ENCODE data around the gene PTCSC3. TPM values are rescaled to one million over a fixed set of nuclear protein-coding genes. Genes with fewer than 3 reads are reported as not detected.

The PTCSC3 gene
- total RNA-seq, 1 experiment from 2014 or later: not detected

DNA sequence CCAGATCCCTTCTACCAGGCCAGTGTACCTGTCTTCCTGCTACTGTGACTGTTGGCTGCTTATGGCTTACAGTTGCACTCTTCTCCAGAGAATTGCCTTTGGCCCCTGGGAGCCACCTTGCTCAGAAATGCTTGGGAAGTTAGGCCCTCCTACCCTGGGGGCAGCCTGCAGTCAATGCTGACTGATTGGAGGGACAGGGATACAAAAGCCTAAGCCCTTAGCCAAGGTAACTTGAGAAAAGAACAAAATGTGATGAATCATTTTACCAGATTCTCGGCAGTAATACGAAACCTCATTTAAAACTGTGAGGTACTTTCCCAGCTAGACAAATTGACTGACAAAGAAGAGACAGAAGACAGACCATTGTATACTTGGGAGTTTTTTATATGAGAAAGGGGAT, 47.3 kb downstream of the PTCSC3 start:
- Mint-ChIP-seq H3K9me3 (ENCODE audit: unreplicated experiment) (no peaks in the 10 kb centered on the region), H3K27me3 (ENCODE audit: insufficient read depth, unreplicated experiment) (peaks cover 13% of the 10 kb centered on the region), H3K4me1 (ENCODE audit: low read depth, unreplicated experiment) (no peaks in the 10 kb centered on the region), H3K36me3 (ENCODE audit: insufficient read depth, unreplicated experiment) (no peaks in the 10 kb centered on the region), H3K4me3 (ENCODE audit: unreplicated experiment) (no peak overlapping the region), H3K27ac (ENCODE audit: unreplicated experiment) (no peak overlapping the region)
- POLR2A ChIA-PET: no interaction called here
- DNase-seq: peak in 1 of 2 experiments; percentile 31
- intact Hi-C loops (cut with micrococcal nuclease; ENCODE audit: unreplicated experiment): no loop called here
- H3K27me3 ChIP-seq (replicated peaks; ENCODE audit: control insufficient read depth, insufficient read depth, low read length): no peaks in the 10 kb centered on the region
- CTCF ChIA-PET: no interaction called here
- no peaks in the 10 kb centered on the region for H3K36me3 ChIP-seq (ENCODE audit: control insufficient read depth, insufficient read depth, low read length)
- H3K9me3 ChIP-seq: no peaks in the 10 kb centered on the region
- H3K4me1 ChIP-seq: no peaks in the 10 kb centered on the region
- no TSS peak for BruUV-seq (replicated peaks)
- TF ChIP-seq CTCF (IDR thresholded peaks at IDR 0.05; ENCODE audit: insufficient read depth in 1 of 2, low read depth in 1 of 2, low read length in 1 of 2, severe bottlenecking in 1 of 2, unreplicated experiment in 1 of 2): no peak
- H3K4me3 ChIP-seq (ENCODE audit: low read depth, low read length): no peak overlapping the region

GRCh38 chr14:36113341-36113740, 63.2 kb downstream of the PTCSC3 start:
- H3K36me3 Mint-ChIP-seq (ENCODE audit: insufficient read depth, unreplicated experiment): no peaks in the 10 kb centered on the region
- intact Hi-C loops (cut with micrococcal nuclease; ENCODE audit: unreplicated experiment): no loop called here

DNA sequence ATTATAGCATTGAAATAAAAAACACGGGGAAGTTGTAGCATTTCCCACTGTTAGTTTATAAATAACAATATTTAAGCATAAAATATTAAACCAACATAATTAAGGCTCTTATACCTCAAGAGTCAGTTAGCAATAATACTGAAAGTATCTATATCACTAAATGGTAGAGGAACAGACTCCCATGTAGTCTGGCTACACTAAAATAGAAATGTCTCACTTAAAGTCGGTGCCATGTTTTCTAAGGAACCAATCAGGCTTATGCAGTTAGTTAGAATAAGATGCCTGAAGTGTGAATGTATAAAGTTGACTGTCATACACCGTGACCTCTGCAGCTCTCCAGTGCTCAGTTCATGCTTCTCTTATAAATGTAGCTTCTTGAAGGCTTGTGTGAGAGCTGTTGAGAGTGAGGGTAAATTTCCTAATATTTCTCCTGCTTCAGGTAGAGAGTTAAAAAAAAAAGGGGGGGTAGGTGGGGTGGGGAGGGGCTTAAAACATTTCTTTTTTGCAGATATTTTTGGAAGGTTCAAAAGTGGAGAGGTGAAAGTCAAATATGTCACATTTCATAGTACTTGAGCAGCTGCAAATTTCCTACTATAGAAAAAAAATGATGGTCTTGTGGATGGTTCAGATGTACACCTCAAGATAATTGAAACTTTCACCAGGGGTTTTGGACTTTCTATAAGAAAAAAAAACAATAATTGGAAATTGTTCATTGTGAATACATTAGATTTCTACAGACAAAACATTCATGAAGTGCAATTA, 64.5 kb downstream of the PTCSC3 start:
- H3K27me3 ChIP-seq (replicated peaks; ENCODE audit: control insufficient read depth, insufficient read depth, low read length): no peaks in the 10 kb centered on the region
- H3K9me3 ChIP-seq: no peaks in the 10 kb centered on the region
- H3K36me3 ChIP-seq (ENCODE audit: control insufficient read depth, insufficient read depth, low read length): no peaks in the 10 kb centered on the region
- H3K27me3 Mint-ChIP-seq (ENCODE audit: insufficient read depth, unreplicated experiment): peaks cover 5% of the 10 kb centered on the region
- intact Hi-C loops (cut with micrococcal nuclease; ENCODE audit: unreplicated experiment): no loop called here
- H3K4me1 ChIP-seq: no peaks in the 10 kb centered on the region
- H3K4me3 Mint-ChIP-seq (ENCODE audit: unreplicated experiment): no peak overlapping the region
- H3K4me3 ChIP-seq (ENCODE audit: low read depth, low read length): no peak overlapping the region
- H3K27ac Mint-ChIP-seq (ENCODE audit: unreplicated experiment): no peak overlapping the region
- TF ChIP-seq CTCF (IDR thresholded peaks at IDR 0.05; ENCODE audit: insufficient read depth in 1 of 2, low read depth in 1 of 2, low read length in 1 of 2, severe bottlenecking in 1 of 2, unreplicated experiment in 1 of 2): no peak
- H3K9me3 Mint-ChIP-seq (ENCODE audit: unreplicated experiment): no peaks in the 10 kb centered on the region
- ChIA-PET CTCF (no interaction called here), POLR2A (no interaction called here)
- no peaks in the 10 kb centered on the region for H3K4me1 Mint-ChIP-seq (ENCODE audit: low read depth, unreplicated experiment)
- H3K36me3 Mint-ChIP-seq (ENCODE audit: insufficient read depth, unreplicated experiment): no peaks in the 10 kb centered on the region
- BruUV-seq (replicated peaks): no TSS peak
- no peak for DNase-seq

More at GRCh38 chr14:36113341-36113740, 63.2 kb downstream of the PTCSC3 start:
- ChIA-PET CTCF (no interaction called here), POLR2A (no interaction called here)
- TF ChIP-seq CTCF (IDR thresholded peaks at IDR 0.05; ENCODE audit: insufficient read depth in 1 of 2, low read depth in 1 of 2, low read length in 1 of 2, severe bottlenecking in 1 of 2, unreplicated experiment in 1 of 2): no peak
- no TSS peak for BruUV-seq (replicated peaks)
- no peak overlapping the region for H3K27ac Mint-ChIP-seq (ENCODE audit: unreplicated experiment)
- Histone ChIP-seq H3K9me3 (no peaks in the 10 kb centered on the region), H3K4me1 (no peaks in the 10 kb centered on the region), H3K4me3 (ENCODE audit: low read depth, low read length) (no peak overlapping the region), H3K36me3 (ENCODE audit: control insufficient read depth, insufficient read depth, low read length) (no peaks in the 10 kb centered on the region), H3K27me3 (replicated peaks; ENCODE audit: control insufficient read depth, insufficient read depth, low read length) (no peaks in the 10 kb centered on the region)
- H3K4me1 Mint-ChIP-seq (ENCODE audit: low read depth, unreplicated experiment): no peaks in the 10 kb centered on the region
- DNase-seq: no peak
- no peaks in the 10 kb centered on the region for H3K9me3 Mint-ChIP-seq (ENCODE audit: unreplicated experiment)
- no peaks in the 10 kb centered on the region for H3K27me3 Mint-ChIP-seq (ENCODE audit: insufficient read depth, unreplicated experiment)
- no peak overlapping the region for H3K4me3 Mint-ChIP-seq (ENCODE audit: unreplicated experiment)

Data from Caco-2 (cell line).